ENCODE measurements around the gene RGS14. TPM values are rescaled to one million over a fixed set of nuclear protein-coding genes. Genes with fewer than 3 reads are reported as not detected.

RGS14 gene
- total and polyA plus RNA-seq, 2 experiments from 2014 or later = 23.5 to 37.9 TPM

- TF ChIP-seq ZNF462 (CRISPR knock-in tag; IDR thresholded peaks at IDR 0.05) (no peak), ZNF331 (CRISPR knock-in tag; IDR thresholded peaks at IDR 0.05; ENCODE audit: low read depth) (no peak), POLR2AphosphoS5 (IDR thresholded peaks at IDR 0.05; ENCODE audit: low read depth) (no peak), ETS1 (IDR thresholded peaks at IDR 0.05) (no peak)
These were observed 6.8 kb upstream of the RGS14 start (continued) for GRCh38 chr5:177350776-177351391.

GRCh38 chr5:177351392-177352329, 6.1 kb upstream of the RGS14 start, which contains the start of gene LMAN2:
LMAN2 (minus strand) TSS chr5:177351668; CDS start chr5:177351647, 21 bp downstream.
- peaks cover 47% of the 10 kb centered on the region for H3K79me2 ChIP-seq (replicated peaks; ENCODE audit: insufficient read depth)
- H3K4me3 Mint-ChIP-seq = peak within 1 kb of the TSS; percentile 99
- peak within 1 kb of the TSS; percentile 96 for H3K27ac ChIP-seq (ENCODE audit: low read depth)
- peak within 1 kb of the TSS; percentile 90 for H2AFZ ChIP-seq
- no peaks in the 10 kb centered on the region; the same call in 1 of the 2 replicates for H3K27me3 ChIP-seq (ENCODE audit: insufficient read depth)
- DNase-seq (ENCODE audit: low spot score) (peak; percentile 98), ATAC-seq (peak; percentile 98)
- H3K4me1 Mint-ChIP-seq = peaks cover 22% of the 10 kb centered on the region
- no peaks in the 10 kb centered on the region for H3K9me3 Mint-ChIP-seq
- peaks cover 13% of the 10 kb centered on the region for H3K36me3 Mint-ChIP-seq (ENCODE audit: low read depth)
- 0 out of 2 replicates have a peak, but pooled peaks cover 6% of the 10 kb centered on the region for H3F3A ChIP-seq (replicated peaks; ENCODE audit: low read depth)
- peaks cover 13% of the 10 kb centered on the region; the same call in 1 of the 2 replicates for H3K36me3 ChIP-seq (ENCODE audit: insufficient read depth)
- H4K20me1 ChIP-seq (replicated peaks; ENCODE audit: insufficient read depth) = peaks cover 17% of the 10 kb centered on the region
- H3K4me2 ChIP-seq = peak within 1 kb of the TSS; percentile 97
- peak within 1 kb of the TSS; percentile 100 for H3K27ac Mint-ChIP-seq
- peak within 1 kb of the TSS; percentile 99 for H3K4me3 ChIP-seq
- peaks cover 6% of the 10 kb centered on the region for H3K4me1 ChIP-seq (ENCODE audit: insufficient read depth)
- H3K9me2 ChIP-seq (ENCODE audit: insufficient read depth) = peaks cover 4% of the 10 kb centered on the region; the same call in 1 of the 2 replicates
- H3K27me3 Mint-ChIP-seq (ENCODE audit: insufficient read depth, low read depth, poor library complexity) = peaks cover 14% of the 10 kb centered on the region
- no peak for TF ChIP-seq REST (IDR thresholded peaks at IDR 0.05; ENCODE audit: unreplicated experiment)
- TF ChIP-seq NANOG (IDR thresholded peaks at IDR 0.05; ENCODE audit: borderline replicate concordance) = no peak
- no peak for TF ChIP-seq EZH2 (IDR thresholded peaks at IDR 0.05; ENCODE audit: low read depth, unreplicated experiment)
- peak; percentile 60 for TF ChIP-seq CREB1 (CRISPR knock-in tag; IDR thresholded peaks at IDR 0.05; ENCODE audit: low read depth)
- no peak for TF ChIP-seq ZNF331 (CRISPR knock-in tag; IDR thresholded peaks at IDR 0.05; ENCODE audit: low read depth)

Measured in GM23338 (cell line).